ENCODE measurements around the gene NOP10.

The NOP10 gene

DNA sequence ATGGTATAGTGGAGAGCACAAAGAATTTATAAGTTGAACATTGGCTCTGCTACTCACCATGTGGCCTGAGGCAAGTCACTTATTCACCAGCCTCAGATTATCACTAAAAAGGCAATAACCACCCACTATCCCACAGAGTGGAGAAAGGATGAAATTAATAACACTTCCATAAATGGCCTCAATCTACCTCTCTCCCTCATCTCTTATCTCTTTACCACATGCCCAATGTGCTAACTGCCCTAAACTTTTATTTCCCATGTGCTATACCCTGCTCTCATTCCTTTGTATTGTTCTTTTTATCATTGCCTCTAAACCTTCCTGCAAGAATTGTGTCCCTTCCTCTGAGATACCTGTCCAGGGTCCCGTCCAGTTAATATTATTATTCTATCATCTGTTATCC lies 31.4 kb downstream of the NOP10 start:
- DNase-seq (ENCODE audit: low read depth), result no peak
- TF ChIP-seq POLR2A (IDR thresholded peaks at IDR 0.05; ENCODE audit: extremely low read depth, insufficient read length), result no peak
- TF ChIP-seq MYC (IDR thresholded peaks at IDR 0.05; ENCODE audit: low read depth, low read length), result no peak
- TF ChIP-seq, protein P1, sequence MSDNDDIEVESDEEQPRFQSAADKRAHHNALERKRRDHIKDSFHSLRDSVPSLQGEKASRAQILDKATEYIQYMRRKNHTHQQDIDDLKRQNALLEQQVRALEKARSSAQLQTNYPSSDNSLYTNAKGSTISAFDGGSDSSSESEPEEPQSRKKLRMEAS (IDR thresholded peaks at IDR 0.05; ENCODE audit: low read depth, low read length), result no peak
- TF ChIP-seq, protein P2, sequence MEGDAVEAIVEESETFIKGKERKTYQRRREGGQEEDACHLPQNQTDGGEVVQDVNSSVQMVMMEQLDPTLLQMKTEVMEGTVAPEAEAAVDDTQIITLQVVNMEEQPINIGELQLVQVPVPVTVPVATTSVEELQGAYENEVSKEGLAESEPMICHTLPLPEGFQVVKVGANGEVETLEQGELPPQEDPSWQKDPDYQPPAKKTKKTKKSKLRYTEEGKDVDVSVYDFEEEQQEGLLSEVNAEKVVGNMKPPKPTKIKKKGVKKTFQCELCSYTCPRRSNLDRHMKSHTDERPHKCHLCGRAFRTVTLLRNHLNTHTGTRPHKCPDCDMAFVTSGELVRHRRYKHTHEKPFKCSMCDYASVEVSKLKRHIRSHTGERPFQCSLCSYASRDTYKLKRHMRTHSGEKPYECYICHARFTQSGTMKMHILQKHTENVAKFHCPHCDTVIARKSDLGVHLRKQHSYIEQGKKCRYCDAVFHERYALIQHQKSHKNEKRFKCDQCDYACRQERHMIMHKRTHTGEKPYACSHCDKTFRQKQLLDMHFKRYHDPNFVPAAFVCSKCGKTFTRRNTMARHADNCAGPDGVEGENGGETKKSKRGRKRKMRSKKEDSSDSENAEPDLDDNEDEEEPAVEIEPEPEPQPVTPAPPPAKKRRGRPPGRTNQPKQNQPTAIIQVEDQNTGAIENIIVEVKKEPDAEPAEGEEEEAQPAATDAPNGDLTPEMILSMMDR (IDR thresholded peaks at IDR 0.05; ENCODE audit: low read depth, low read length), result no peak
- H3K4me3 ChIP-seq (ENCODE audit: low read depth, low read length), result no peak overlapping the region

DNA sequence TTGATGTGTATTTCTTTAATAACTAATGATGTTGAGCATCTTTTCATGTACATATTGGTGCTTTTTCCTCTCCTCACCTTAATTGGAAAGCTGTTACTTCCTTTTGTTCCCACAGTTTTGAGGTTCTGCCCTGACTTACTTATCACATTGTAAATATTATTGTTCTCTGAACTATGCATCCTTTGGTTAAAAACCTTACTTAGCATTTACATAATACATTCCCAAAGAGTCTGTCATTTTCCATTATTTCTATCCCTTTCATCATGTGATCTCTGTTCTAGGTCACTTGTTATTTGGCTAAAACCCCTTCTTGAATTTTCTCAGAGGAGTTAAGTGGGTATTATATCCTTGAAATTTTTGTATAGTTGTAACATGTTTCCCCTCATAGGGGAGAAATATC lies 38.3 kb downstream of the NOP10 start:
- no peak for DNase-seq (ENCODE audit: low read depth)
- TF ChIP-seq, protein P2 (IDR thresholded peaks at IDR 0.05; ENCODE audit: low read depth, low read length), result no peak
- TF ChIP-seq MYC (IDR thresholded peaks at IDR 0.05; ENCODE audit: low read depth, low read length), result no peak
- no peak overlapping the region for H3K4me3 ChIP-seq (ENCODE audit: low read depth, low read length)

DNA sequence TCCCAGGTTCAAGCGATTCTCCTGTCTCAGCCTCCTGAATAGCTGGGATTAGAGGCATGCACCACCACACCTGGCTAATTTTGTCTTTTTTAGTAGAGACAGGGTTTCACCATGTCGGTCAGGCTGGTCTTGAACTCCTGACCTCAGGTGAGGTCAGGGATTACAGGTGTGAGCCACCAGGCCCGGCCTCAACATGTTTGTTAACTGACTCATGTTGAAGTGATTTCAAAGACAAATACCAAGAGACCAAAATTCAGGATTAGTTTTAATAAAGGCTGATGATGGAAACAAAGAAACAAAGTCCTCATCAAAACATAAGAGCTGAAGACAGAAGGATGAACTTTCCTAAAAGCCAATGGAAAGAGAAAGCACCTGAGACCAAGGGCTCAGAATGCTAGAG lies 41.9 kb downstream of the NOP10 start:
- no peak overlapping the region for H3K4me3 ChIP-seq (ENCODE audit: low read depth, low read length)
- TF ChIP-seq, protein P1 (IDR thresholded peaks at IDR 0.05; ENCODE audit: low read depth, low read length), result no peak
- TF ChIP-seq POLR2A (IDR thresholded peaks at IDR 0.05; ENCODE audit: extremely low read depth, insufficient read length) (no peak), MYC (IDR thresholded peaks at IDR 0.05; ENCODE audit: low read depth, low read length) (no peak)
- TF ChIP-seq, protein P2 (IDR thresholded peaks at IDR 0.05; ENCODE audit: low read depth, low read length), result no peak
- no peak for DNase-seq (ENCODE audit: low read depth)

DNA sequence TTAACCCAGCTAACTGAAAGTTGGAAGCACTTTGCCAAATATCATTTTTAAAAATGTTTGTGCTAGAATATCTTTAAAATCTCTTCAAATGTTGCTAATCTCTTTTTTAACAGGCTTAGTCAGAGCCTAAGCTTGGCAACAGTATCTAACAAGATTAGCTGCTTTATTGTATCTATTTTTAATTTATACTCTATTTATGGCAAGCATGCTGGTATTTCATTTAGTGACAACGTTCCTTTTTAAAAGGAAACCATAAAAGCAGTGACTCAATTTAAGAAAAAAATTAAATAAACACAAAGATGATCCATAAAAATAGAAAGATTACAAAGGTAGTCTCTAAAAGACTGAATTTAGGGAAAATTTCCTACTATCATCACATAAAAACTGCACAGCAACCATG lies 45.9 kb downstream of the NOP10 start:
- no peak for TF ChIP-seq POLR2A (IDR thresholded peaks at IDR 0.05; ENCODE audit: extremely low read depth, insufficient read length)
- TF ChIP-seq MYC (IDR thresholded peaks at IDR 0.05; ENCODE audit: low read depth, low read length), result no peak
- TF ChIP-seq, protein P1 (IDR thresholded peaks at IDR 0.05; ENCODE audit: low read depth, low read length), result no peak
- TF ChIP-seq, protein P2 (IDR thresholded peaks at IDR 0.05; ENCODE audit: low read depth, low read length), result no peak
- DNase-seq (ENCODE audit: low read depth), result no peak
- no peak overlapping the region for H3K4me3 ChIP-seq (ENCODE audit: low read depth, low read length)

DNA sequence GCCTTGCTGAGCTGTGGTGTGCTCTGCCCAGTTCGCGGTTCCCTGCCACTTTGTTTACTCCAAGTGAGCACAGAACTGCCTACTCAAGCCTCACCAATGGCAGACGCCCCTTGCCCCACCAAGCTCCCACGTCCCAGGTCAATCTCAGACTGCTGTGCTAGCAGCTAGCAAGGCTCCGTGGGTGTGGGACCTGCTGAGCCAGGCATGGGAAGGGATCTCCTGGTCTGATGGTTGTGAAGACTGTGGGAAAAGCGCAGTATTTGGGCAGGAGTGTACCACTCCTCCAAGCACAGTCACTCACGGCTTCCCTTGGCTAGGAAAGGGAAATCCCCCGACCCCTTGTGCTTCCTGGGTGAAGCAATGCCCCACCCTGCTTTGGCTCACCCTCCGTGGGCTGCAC lies 50.3 kb downstream of the NOP10 start:
- no peak overlapping the region for H3K4me3 ChIP-seq (ENCODE audit: low read depth, low read length)
- no peak for DNase-seq (ENCODE audit: low read depth)
- TF ChIP-seq, protein P2 (IDR thresholded peaks at IDR 0.05; ENCODE audit: low read depth, low read length), result no peak
- TF ChIP-seq MYC (IDR thresholded peaks at IDR 0.05; ENCODE audit: low read depth, low read length) (no peak), POLR2A (IDR thresholded peaks at IDR 0.05; ENCODE audit: extremely low read depth, insufficient read length) (no peak)
- TF ChIP-seq, protein P1 (IDR thresholded peaks at IDR 0.05; ENCODE audit: low read depth, low read length), result no peak
